Measurements from ENCODE around the gene BCOR. TPM values are rescaled to one million over a fixed set of nuclear protein-coding genes. Genes with fewer than 3 reads are reported as not detected.

Gene BCOR
- total RNA-seq, 1 experiment from 2014 or later = 134 TPM

- peaks cover 13% of the 10 kb centered on the region; the same call in 1 of the 2 replicates for H3K4me1 ChIP-seq (ENCODE audit: insufficient read depth, low read length)
- Mint-ChIP-seq H3K9me3 (peaks cover 38 to 41% of the 10 kb centered on the region in 2 experiments), H3K4me1 (peaks cover 25 to 41% of the 10 kb centered on the region in 2 experiments), H3K27me3 (ENCODE audit: low read depth) (peaks cover 52% of the 10 kb centered on the region), H3K27ac (no peak overlapping the region), H3K36me3 (ENCODE audit: insufficient read depth in 1 of 3, low read depth in 3 of 3) (peaks cover 0 to 8% (median 6%) of the 10 kb centered on the region in 3 experiments; a peak in 4 of 7 replicates), H3K4me3 (peak overlapping the region; percentile 65 to 77)
- DNase-seq = peak; percentile 80
- H3T11ph ChIP-seq (ENCODE audit: low read length) = no peak overlapping the region
- H4K8ac ChIP-seq (replicated peaks; ENCODE audit: insufficient read length, low read depth, low read length) = no peak overlapping the region
- no peak overlapping the region for H3K56ac ChIP-seq (ENCODE audit: insufficient read length, low read depth, low read length)
- no peak overlapping the region for H4K91ac ChIP-seq (ENCODE audit: insufficient read length, low read depth, low read length)
- peaks cover 31% of the 10 kb centered on the region for H3K23me2 ChIP-seq (ENCODE audit: insufficient read length, low read depth, low read length, poor library complexity, severe bottlenecking)
- no peaks in the 10 kb centered on the region for H3K79me1 ChIP-seq (ENCODE audit: insufficient read depth, low read depth, low read length, poor library complexity, severe bottlenecking)
- H3K14ac ChIP-seq (ENCODE audit: insufficient read depth, low read length) = no peak overlapping the region; the same call in 1 of the 2 replicates
- TF ChIP-seq CTCF (conservative IDR thresholded peaks at IDR 0.05) = no peak
- H3K27ac ChIP-seq (ENCODE audit: insufficient read length, low read depth, low read length) = no peak overlapping the region
- H2AFZ ChIP-seq (ENCODE audit: low read length) = no peak overlapping the region
- no peak overlapping the region for H3K23ac ChIP-seq (ENCODE audit: insufficient read length, low read depth, low read length)
- no peak overlapping the region for H2BK5ac ChIP-seq (ENCODE audit: insufficient read length, low read length)
- peaks cover 44% of the 10 kb centered on the region for H3K27me3 ChIP-seq (ENCODE audit: insufficient read depth, low read length)
- H2BK20ac ChIP-seq (ENCODE audit: low read depth, low read length, poor library complexity, severe bottlenecking) = no peak overlapping the region
- no CpG with 5 or more reads among the region's 75 CpGs for WGBS (ENCODE audit: extremely low coverage, insufficient read length, low lambda C conversion rate)
- no peak overlapping the region for H3K18ac ChIP-seq (ENCODE audit: insufficient read length, low read depth, low read length)
- H4K5ac ChIP-seq (ENCODE audit: insufficient read length, low read depth, low read length) = no peak overlapping the region
- no peaks in the 10 kb centered on the region for H3K9me3 ChIP-seq (ENCODE audit: control insufficient read depth, low read depth, low read length)
- H4K20me1 ChIP-seq (ENCODE audit: control insufficient read depth, insufficient read depth, insufficient read length) = peaks cover 3% of the 10 kb centered on the region
- H2AK5ac ChIP-seq (ENCODE audit: insufficient read length, low read length) = no peak overlapping the region
- no peak overlapping the region for H2BK120ac ChIP-seq (ENCODE audit: low read depth, low read length, poor library complexity, severe bottlenecking)
- H3K4ac ChIP-seq (ENCODE audit: low read depth, low read length) = no peak overlapping the region
- peaks cover 17% of the 10 kb centered on the region for H3K79me2 ChIP-seq (ENCODE audit: insufficient read depth, low read length)
- H2BK12ac ChIP-seq (ENCODE audit: insufficient read length, low read depth, low read length) = no peak overlapping the region
- H2BK15ac ChIP-seq (ENCODE audit: low read depth, low read length) = no peak overlapping the region
- H3K9ac ChIP-seq (ENCODE audit: extremely low read depth, insufficient read length, low read length) = no peak overlapping the region
- H3K4me2 ChIP-seq (ENCODE audit: insufficient read depth, insufficient read length, low read length) = peak overlapping the region; percentile 74
Observed at GRCh38 chrX:40098264-40099054, 701 bp upstream of the BCOR start.

Data from H9 (cell line).